NCI-H82 treated with DMSO at 0.1 percent for 48 hours (cell line): ENCODE results near the gene ITGAD.

Experiments
- DNase-seq: peaks from one replicate; lab custom pipeline; 2025; ENCODE audit not compliant: unreplicated experiment; lab: John Stamatoyannopoulos, UW

The ITGAD gene

GRCh38 chr16:31474173-31474714, 81.1 kb downstream of the ITGAD start:
- DNase-seq, result no peak

DNA sequence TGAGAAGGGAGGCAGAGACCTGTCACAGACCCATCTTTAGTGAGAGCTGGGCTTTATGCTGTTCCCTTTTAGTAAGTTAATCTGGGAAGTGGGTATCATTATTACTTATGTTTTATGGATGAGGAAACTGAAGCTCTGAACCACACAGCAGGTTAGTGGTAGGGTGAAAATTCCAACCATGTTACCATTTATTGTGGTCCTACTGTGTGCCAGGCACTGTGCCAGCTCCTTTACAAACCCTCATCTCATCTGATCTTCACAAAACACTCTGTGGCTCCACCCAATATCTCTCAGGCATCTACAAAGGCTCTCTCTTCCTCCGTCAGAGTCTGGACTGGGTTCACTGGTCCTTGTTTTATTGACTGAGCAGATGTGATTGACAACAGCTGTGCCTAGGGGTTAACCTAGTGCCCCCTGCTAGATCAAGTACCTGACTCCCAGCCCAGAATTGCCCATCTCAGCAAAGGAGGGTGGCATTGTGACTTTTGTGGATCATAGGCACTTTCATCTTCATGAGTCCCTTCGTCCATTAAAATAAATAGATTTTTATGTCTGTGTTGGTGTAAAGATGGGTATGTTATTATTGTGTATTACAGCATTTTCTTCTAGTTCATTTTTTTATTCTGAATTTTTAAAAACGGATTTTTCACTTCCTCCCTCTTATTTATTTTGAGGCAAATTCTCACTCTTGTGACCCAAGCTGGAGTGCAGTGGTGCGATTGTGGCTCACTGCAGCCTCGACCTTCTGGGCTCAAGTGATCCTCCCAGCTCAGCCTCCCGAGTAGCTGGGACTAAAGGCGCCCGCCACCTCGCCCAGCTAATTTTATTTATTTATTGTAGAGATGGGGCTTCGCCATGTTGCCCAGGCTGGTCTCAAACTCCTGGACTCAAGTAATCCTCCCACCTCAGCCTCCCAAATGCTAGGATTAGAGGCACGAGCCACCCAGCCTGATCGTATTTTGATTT, 81.9 kb downstream of the ITGAD start:
- DNase-seq, result no peak

GRCh38 chr16:31475946-31476302, 82.8 kb downstream of the ITGAD start:
- DNase-seq, result no peak
